Measurements from ENCODE around the gene JAK3.

Gene JAK3

GRCh38 chr19:17883627-17884410 is 36.0 kb upstream of the JAK3 start:
- TF ChIP-seq, protein P1, sequence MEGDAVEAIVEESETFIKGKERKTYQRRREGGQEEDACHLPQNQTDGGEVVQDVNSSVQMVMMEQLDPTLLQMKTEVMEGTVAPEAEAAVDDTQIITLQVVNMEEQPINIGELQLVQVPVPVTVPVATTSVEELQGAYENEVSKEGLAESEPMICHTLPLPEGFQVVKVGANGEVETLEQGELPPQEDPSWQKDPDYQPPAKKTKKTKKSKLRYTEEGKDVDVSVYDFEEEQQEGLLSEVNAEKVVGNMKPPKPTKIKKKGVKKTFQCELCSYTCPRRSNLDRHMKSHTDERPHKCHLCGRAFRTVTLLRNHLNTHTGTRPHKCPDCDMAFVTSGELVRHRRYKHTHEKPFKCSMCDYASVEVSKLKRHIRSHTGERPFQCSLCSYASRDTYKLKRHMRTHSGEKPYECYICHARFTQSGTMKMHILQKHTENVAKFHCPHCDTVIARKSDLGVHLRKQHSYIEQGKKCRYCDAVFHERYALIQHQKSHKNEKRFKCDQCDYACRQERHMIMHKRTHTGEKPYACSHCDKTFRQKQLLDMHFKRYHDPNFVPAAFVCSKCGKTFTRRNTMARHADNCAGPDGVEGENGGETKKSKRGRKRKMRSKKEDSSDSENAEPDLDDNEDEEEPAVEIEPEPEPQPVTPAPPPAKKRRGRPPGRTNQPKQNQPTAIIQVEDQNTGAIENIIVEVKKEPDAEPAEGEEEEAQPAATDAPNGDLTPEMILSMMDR (IDR thresholded peaks at IDR 0.05), result no peak

DNA sequence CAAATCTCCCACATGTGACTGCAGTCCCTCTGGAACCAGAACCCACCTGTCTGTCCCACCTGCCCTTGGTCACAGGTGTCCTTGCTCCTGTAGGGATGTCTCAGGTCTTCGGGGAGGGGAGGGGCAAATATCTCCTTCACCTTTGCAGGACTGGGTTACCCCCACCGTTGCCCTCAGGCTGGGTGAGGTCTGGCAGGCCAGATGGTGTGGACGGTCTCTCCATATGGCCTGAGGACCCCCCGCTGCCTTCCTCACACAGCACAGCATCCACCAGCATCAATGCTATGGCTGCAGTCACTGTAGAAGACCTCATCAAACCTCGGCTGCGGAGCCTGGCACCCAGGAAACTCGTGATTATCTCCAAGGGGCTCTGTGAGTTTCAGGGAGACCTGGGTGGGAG is 33.9 kb upstream of the JAK3 start:
- H3K27me3 ChIP-seq, result peaks cover 5% of the 10 kb centered on the region
- TF ChIP-seq, protein P1 (IDR thresholded peaks at IDR 0.05), result no peak
- H3K4me3 ChIP-seq (ENCODE audit: low read depth in 1 of 2, low read length in 1 of 2), result no peak overlapping the region
- H3K4me1 ChIP-seq (ENCODE audit: control insufficient read depth in 1 of 2, insufficient read depth in 1 of 2, low read depth in 1 of 2, low read length in 1 of 2), result no peaks in the 10 kb centered on the region
- H3K36me3 ChIP-seq, result no peaks in the 10 kb centered on the region
- H3K9me3 ChIP-seq, result no peaks in the 10 kb centered on the region
- H3K27ac ChIP-seq, result no peak overlapping the region

More at GRCh38 chr19:17883627-17884410, 36.0 kb upstream of the JAK3 start:
- Histone ChIP-seq H3K4me1 (ENCODE audit: control insufficient read depth in 1 of 2, insufficient read depth in 1 of 2, low read depth in 1 of 2, low read length in 1 of 2) (no peaks in the 10 kb centered on the region), H3K27me3 (no peaks in the 10 kb centered on the region), H3K4me3 (ENCODE audit: low read depth in 1 of 2, low read length in 1 of 2) (no peak overlapping the region), H3K27ac (no peak overlapping the region), H3K9me3 (no peaks in the 10 kb centered on the region), H3K36me3 (no peaks in the 10 kb centered on the region)

- TF ChIP-seq, protein P1 (IDR thresholded peaks at IDR 0.05), result no peak
- H3K9me3 ChIP-seq, result no peaks in the 10 kb centered on the region
- no peaks in the 10 kb centered on the region for H3K36me3 ChIP-seq
- H3K4me3 ChIP-seq (ENCODE audit: low read depth in 1 of 2, low read length in 1 of 2), result no peak overlapping the region
- no peak overlapping the region for H3K27ac ChIP-seq
- peaks cover 22% of the 10 kb centered on the region for H3K27me3 ChIP-seq
- no peaks in the 10 kb centered on the region for H3K4me1 ChIP-seq (ENCODE audit: control insufficient read depth in 1 of 2, insufficient read depth in 1 of 2, low read depth in 1 of 2, low read length in 1 of 2)
Measured at GRCh38 chr19:17879466-17879865, 31.7 kb upstream of the JAK3 start.

DNA sequence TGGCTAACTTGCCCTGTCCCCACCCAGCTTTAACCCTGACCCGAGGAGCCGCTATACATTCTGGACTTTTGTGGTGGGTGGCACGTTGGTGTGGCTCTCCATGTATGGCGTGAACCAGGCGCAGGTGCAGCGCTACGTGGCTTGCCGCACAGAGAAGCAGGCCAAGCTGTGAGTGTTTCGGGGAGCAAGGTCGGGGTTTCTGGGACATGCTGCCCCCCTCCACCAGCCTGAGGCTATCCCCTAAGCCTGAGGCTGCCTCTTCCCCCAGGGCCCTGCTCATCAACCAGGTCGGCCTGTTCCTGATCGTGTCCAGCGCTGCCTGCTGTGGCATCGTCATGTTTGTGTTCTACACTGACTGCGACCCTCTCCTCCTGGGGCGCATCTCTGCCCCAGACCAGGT is 29.9 kb upstream of the JAK3 start:
- H3K27me3 ChIP-seq, result peaks cover 40% of the 10 kb centered on the region

DNA sequence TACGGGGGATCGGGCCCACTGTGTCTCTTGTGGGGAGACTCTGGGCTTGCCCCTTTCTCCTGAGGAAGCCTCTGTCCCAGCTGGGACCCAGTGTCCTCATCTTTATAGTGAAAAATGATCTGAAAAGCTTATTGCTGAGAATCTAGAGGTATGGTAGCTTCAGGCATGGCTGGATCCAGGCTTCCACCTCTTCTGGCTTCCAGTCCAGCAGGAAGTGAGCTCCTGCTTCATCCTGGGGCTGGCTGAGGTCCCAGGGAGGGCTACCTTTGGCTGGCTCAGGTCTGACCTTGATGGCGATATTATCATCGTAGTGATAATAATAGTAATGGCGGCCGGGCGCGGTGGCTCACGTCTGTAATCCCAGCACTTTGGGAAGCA is 27.0 kb upstream of the JAK3 start:
- Histone ChIP-seq H3K36me3 (no peaks in the 10 kb centered on the region), H3K4me3 (ENCODE audit: low read depth in 1 of 2, low read length in 1 of 2) (no peak overlapping the region), H3K9me3 (no peaks in the 10 kb centered on the region), H3K27me3 (peaks cover 63% of the 10 kb centered on the region), H3K4me1 (ENCODE audit: control insufficient read depth in 1 of 2, insufficient read depth in 1 of 2, low read depth in 1 of 2, low read length in 1 of 2) (peaks cover 28 to 31% of the 10 kb centered on the region in 2 experiments), H3K27ac (no peak overlapping the region)
- TF ChIP-seq, protein P1 (IDR thresholded peaks at IDR 0.05), result no peak

More for the DNA sequence above, 29.9 kb upstream of the JAK3 start:
- H3K9me3 ChIP-seq, result no peaks in the 10 kb centered on the region
- H3K4me3 ChIP-seq (ENCODE audit: low read depth in 1 of 2, low read length in 1 of 2), result no peak overlapping the region
- peaks cover 13 to 17% of the 10 kb centered on the region in 2 experiments for H3K4me1 ChIP-seq (ENCODE audit: control insufficient read depth in 1 of 2, insufficient read depth in 1 of 2, low read depth in 1 of 2, low read length in 1 of 2)
- no peak overlapping the region for H3K27ac ChIP-seq
- TF ChIP-seq, protein P1 (IDR thresholded peaks at IDR 0.05), result no peak
- H3K36me3 ChIP-seq, result no peaks in the 10 kb centered on the region
